ENCODE measurements around the gene SMOC2. TPM values are rescaled to one million over a fixed set of nuclear protein-coding genes. Genes with fewer than 3 reads are reported as not detected.

The SMOC2 gene
- total RNA-seq, 1 experiment from 2014 or later: 0.05 TPM

DNA sequence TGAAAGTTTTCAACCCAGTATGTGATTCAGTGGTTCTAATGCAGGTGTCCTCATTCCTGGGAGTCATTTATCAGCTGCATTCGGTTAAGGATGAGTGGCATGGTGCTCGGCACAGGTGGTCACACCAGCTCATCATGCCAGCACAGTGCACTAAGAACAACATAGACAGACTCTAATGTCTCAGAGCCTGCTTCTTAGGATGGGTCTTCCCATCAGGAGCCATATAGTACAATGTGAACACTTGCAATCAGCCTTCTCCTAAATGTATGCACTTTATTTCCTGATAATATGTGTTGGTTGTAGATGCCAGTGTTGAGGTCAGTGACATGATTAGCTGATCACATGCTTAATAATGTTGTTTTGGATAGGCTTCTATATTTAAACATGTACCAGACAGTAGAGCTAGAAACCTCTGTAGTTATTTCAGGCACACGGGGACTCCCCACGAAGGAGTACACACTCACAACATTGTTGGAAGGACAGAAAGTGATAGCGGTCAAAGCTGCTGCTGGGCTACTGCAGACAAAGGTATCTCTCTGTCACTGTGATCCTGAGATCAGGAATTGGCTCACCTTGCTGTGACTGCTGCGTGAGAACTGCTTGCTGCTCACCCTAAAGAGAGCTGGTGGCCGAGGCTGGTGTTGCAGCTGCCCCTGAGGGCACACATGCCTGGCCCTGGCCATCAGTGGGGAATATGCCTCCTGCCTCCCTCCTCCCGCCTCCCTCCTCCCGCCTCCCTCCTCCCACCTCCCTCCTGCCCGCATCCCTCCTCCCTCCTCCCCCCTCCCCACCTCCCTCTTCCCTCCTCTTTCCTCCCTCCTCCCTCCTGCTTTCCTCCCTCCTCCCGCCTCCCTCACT is 195.4 kb downstream of the SMOC2 start:
- DNase-seq (ENCODE audit: low read depth, low spot score): no peak
- in situ Hi-C loops (cut with HindIII; ENCODE audit: low pct_unique_long_range_greater_than_20kb, low sequenced_read_pairs): no loop called here

DNA sequence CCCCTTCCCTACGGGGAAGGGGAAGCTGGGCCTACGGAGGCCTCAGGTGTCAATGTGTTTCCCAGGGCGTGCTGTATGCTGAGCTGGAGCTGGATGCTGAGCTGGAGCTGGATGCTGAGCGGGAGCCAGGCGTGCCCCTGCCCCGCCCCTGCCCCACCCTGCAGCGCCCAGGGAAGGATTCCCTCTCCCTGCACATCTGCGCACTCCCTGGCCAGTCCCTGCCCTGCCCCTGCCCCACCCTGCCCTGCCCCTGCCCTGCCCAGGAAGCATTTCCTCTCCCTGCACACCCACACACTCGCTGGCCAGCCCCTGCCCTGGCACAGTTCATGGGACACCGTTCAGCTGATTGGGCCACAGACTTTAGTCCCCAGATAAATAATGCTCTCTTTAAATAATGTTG is 196.8 kb downstream of the SMOC2 start:
- in situ Hi-C loops (cut with HindIII; ENCODE audit: low pct_unique_long_range_greater_than_20kb, low sequenced_read_pairs): no loop called here
- no peak for DNase-seq (ENCODE audit: low read depth, low spot score)

DNA sequence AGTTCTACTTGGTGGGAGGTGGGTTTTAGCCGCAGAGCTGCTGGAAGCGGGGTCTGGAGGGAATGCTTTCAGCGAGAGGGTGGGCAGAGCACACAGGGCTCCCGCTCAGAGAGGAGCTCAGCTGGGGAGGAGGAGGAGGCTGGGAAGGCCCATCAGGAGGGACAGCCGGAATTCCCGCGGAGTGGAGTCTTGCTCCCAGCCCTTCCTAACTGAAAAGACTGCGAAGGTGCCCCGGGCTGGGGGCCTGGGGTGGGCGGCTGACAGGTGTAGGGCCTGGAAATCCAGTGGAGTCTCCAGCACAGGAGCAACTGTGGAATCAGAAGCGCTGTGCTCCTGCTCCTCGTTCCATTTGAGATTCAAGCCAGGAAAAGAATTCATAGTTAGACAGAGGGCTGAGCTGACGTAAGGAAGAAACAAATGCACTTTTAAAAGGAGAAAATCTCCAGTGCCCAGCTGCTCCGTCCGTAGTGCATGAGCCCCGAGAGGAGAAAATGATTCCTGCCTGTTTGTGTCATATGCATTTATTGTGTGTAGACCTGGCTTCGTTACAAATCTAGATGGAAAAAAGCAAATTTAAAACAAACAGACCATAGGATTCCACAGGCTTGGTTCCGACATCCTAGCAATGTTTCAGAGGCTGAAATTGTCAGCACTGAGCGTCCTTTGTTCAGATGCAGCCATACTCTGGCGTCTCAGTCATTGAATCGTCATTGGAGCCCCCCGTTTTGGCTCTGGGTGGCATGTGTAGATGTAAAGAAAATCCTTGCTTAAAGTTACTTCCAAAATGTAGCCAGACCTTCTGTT is 197.7 kb downstream of the SMOC2 start:
- no peak for DNase-seq (ENCODE audit: low read depth, low spot score)
- in situ Hi-C loops (cut with HindIII; ENCODE audit: low pct_unique_long_range_greater_than_20kb, low sequenced_read_pairs): no loop called here

DNA sequence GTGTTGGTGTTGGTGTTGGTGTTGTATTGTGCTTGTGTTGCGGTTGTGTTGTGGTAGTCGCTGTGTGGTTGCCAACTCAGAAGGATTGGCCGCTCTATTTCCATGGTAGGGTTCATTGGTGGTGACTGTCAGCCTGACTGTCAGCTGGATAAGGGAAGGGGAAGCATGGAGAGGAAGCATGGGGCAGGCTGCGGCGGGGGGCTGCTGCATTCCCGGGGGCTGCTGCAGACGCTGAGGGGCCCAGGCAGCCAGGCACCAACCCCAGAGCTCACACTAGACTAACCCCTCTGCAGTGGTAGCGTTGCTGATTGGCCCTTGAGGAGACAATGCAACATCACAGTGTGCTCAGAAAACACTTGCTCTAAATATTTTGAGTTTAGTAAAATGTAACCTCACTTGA is 199.2 kb downstream of the SMOC2 start:
- in situ Hi-C loops (cut with HindIII; ENCODE audit: low pct_unique_long_range_greater_than_20kb, low sequenced_read_pairs): no loop called here
- DNase-seq (ENCODE audit: low read depth, low spot score): no peak

DNA sequence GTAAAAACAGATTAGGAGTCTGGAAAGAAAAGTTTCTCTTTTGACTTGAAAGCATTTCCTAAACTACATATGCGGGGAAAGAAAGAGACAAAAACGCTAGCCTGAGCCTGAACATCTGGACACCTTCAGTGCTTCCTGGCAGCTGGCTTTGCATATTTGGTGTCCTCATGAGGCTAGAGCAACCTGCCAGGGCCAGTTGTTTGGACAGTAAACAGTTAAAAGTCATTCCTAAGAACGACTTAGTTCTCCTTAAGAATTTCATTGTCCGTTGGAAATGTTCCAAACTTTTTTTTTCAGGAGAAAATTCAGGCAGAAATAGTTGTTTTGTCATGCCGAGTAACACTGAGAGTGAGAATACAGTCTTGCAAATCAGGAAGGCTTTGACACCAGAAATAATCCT is 199.8 kb downstream of the SMOC2 start:
- no peak for DNase-seq (ENCODE audit: low read depth, low spot score)

DNA sequence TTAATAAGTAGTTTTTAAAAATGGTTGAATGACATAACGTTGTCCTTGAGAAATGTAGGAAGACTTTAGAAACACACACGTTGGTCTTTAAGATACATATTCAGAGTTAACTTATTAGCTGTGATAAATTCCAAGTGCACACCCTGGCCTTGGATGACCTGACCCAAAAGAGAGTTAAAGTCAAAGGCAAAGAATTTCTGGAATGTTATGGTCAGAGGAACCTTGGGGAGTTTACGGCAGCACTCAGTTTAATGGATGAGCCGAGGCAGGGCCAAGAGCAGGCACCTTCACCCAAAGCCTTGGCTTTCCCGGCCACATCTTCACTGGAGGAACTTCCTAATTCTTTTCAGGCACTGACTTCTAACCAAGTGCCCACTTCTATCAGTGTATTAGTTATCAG is 200.5 kb downstream of the SMOC2 start:
- no peak for DNase-seq (ENCODE audit: low read depth, low spot score)
- in situ Hi-C loops (cut with HindIII; ENCODE audit: low pct_unique_long_range_greater_than_20kb, low sequenced_read_pairs): no loop called here

More for the DNA sequence above, 199.8 kb downstream of the SMOC2 start:
- in situ Hi-C loops (cut with HindIII; ENCODE audit: low pct_unique_long_range_greater_than_20kb, low sequenced_read_pairs): no loop called here

DNA sequence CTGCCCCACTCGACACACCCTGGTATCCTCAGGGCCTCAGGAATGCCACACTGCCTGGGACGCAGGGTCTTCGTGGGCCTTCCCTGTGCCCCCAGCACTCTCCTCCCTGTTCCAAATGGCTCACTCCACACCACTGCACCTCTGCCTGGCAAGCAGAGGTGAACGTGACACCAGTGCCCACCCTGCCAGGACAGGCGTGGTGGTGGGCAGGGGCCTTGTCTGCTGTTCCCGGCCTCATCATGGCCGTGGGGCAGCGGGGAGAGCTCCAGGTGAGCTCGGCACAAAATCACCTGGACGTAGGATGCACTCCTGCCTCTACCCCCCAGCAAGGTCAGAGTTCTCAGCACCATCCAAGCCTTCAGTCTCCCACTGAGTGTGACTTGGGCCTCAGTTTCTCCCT is 202.4 kb downstream of the SMOC2 start:
- no peak for DNase-seq (ENCODE audit: low read depth, low spot score)
- in situ Hi-C loops (cut with HindIII; ENCODE audit: low pct_unique_long_range_greater_than_20kb, low sequenced_read_pairs): no loop called here

DNA sequence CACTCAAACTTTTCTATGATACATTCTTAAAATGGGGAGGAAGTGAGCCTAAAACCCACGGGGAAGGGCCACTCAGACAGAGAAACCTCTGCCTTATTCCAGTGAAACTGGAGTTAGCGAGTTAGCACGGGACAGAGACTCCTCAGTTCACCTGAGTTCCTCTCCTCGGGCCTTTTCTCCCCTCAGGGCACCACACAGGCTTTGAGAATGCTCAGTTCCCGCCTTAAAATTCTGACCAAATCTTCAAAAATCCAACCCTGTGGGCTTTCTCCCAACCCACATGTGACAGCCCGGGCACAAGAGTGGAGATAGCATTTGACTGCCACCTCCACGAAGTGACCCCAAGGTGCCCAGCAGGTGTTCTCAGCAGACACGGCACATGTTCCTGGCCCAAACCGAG is 204.3 kb downstream of the SMOC2 start:
- DNase-seq (ENCODE audit: low read depth, low spot score): no peak
- in situ Hi-C loops (cut with HindIII; ENCODE audit: low pct_unique_long_range_greater_than_20kb, low sequenced_read_pairs): no loop called here

DNA sequence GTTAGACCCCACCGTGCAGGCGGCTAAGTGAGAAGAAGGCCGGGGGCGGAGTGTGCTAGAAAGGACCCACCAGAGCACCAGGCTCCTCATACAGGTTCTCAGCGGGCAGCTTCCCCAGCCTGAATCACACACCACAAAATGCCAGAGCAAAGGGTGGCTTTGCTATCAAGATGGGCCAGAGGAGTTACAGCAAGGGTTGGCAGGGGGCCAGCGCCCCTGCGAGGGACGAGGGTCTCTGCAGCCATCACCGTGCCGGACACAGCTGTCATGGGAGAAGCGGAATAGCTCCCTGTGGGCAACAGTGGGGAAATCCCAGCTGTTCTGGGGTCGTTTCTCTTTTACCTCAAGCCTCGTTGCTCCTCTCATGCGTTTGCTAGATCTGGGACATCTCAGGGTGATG is 206.3 kb downstream of the SMOC2 start:
- in situ Hi-C loops (cut with HindIII; ENCODE audit: low pct_unique_long_range_greater_than_20kb, low sequenced_read_pairs): no loop called here
- no peak for DNase-seq (ENCODE audit: low read depth, low spot score)

DNA sequence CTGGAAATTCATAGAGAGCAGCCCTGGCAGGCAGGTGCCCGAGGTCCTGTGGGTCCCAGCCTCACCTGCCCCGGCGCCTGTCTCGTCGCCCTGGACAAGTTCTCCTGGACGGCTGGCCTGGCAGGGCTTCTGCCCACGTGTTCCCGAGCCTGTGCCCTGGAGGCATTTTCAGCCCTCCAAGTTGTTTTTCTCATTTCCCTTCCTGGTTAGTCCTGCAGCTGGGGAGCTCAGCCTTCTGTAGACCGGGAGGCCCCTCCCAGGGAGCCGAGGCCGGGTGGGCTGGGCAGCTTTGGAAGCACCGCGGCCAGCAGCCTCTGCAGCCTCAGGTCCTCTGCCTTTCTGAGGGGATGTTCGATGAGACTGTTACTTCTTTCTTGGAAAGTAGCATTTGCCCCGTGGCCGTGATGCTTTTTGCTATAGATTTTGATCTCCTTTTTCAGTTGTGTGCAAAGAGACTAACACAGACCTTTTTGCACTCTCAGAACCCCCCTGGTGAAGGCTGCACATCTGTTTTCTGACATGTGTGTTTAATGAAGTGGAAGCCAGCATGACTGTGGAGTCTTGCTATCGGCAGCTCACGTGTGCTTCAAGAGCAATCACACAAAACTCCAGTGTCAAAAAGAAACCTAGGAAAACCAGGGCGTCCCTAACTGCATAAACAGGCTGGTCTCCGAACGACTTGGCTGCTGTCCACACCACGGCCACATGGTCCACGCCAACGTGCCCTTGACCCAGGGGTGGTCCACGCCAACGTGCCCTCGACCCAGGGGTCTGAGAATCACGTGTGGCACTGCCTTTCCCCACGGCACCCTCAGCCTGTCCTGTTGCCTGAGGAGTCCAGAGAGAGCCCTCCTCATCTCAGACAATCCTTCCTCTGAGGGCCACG is 207.5 kb downstream of the SMOC2 start:
- in situ Hi-C loops (cut with HindIII; ENCODE audit: low pct_unique_long_range_greater_than_20kb, low sequenced_read_pairs): no loop called here
- DNase-seq (ENCODE audit: low read depth, low spot score): no peak

DNA sequence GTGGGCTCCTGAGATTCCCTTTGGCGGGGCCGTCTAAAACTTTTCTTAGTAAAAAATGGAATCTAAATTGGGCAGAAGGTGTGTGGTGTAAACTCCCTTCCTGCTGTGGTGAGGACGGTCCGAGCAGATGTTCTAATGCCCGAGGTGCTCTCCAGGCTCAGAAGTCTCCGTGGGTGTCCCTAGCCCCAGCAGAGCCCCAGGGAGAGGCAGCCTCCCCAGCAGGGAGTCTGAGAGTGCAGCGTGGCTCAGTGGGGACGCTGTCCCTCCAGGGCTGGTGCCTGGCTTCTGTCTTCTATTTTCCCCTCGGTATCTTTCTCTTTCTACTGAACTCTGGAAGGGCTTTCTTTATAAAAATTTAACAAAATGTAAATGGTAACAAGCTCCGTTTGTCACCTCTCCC is 208.2 kb downstream of the SMOC2 start:
- in situ Hi-C loops (cut with HindIII; ENCODE audit: low pct_unique_long_range_greater_than_20kb, low sequenced_read_pairs): no loop called here
- no peak for DNase-seq (ENCODE audit: low read depth, low spot score)

DNA sequence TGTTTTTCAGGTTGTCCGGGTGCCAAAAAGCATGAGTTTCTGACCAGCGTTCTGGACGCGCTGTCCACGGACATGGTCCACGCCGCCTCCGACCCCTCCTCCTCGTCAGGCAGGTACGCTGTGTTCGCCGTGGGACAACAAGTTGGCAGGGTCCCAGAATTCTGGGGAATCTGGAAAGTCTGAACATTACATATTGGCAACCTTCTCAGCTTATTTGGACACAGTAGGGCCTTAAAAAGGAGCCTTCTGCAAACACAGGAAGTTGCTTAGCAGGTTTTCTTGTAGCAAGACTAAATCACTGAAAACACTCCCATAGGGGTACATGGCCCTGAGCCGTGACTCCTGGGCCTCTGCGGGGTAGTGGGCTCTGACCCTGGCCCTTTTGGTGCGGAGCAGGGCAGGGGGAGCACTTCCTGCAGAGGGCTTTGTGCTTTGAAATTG is 209.7 kb downstream of the SMOC2 start:
- no peak for DNase-seq (ENCODE audit: low read depth, low spot score)
- in situ Hi-C loops (cut with HindIII; ENCODE audit: low pct_unique_long_range_greater_than_20kb, low sequenced_read_pairs): no loop called here

DNA sequence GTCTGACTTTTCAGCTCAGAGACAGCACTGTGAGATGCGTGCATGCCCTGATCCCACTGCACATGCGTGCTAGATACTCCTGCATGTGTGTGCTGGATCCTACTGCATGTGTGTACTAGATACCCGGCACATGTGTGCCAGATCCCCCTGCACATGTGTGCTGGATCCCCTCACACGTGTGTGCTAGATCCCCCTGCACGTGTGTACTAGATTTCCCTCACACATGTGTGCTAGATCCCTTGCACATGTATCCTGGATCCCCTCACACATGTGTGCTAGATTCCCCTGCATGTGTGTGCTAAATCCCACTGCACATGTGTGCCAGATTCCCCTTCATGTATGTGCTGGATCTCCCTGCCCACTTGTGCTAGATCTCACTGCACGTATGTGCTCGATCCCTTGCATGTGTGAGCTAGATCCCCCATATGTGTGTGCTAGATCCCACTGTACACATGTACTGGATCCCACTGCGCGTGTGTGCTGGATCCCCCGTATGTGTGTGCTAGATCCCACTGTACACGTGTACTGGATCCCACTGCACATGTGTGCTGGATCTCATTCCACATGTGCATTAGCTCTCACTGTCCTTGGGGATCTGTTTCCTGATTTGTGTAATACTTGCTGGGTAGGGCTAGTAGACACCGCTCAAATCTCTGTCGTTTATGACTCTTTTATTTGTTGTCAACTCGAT is 214.6 kb downstream of the SMOC2 start:
- DNase-seq (ENCODE audit: low read depth, low spot score): no peak
- in situ Hi-C loops (cut with HindIII; ENCODE audit: low pct_unique_long_range_greater_than_20kb, low sequenced_read_pairs): no loop called here

DNA sequence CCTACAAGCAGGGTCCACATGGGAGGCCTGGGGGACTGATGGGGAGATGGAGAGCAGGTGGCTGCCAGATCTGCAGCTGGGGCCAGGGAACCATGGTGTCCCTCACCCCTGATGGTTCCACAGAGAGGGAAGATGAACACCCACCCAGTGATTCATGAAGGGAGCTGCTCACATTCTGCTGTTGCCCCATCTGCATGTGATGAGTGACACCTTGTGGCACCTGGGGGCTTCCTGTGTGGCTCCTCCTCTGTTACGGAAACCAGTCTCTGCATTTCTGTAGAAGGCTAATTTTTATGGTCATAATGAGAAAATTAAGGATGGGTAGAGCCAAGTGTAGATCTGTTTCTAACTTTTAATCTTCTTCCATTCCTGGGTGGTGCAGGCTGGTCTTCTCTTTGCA is 217.1 kb downstream of the SMOC2 start:
- DNase-seq (ENCODE audit: low read depth, low spot score): no peak
- in situ Hi-C loops (cut with HindIII; ENCODE audit: low pct_unique_long_range_greater_than_20kb, low sequenced_read_pairs): no loop called here

DNA sequence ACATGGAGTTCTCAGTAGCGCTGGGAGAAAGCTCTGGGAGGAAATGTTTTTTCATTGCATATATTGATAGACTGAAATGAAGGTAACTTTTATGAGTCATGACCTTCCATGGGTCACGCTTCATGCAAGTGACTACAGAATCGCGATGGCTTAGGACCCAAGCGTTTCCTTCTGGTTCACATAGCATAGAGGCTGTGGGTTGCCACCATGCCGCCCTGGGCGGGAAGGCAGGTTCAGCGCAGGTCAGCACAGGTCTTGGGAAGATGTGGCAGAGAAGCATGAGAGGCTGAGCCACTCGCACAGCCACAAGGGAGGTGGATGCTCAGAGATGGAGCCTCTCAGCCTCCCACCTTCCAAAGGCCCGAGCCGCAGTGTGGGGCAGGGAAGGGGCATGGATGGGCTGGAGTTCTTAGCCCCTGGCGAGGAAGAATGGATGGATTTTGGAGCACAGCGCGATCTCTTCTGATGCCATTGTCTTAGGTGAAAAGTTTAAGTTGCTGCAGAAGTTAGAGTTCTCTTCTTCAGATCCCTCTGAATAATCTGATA is 219.5 kb downstream of the SMOC2 start:
- DNase-seq (ENCODE audit: low read depth, low spot score): no peak
- in situ Hi-C loops (cut with HindIII; ENCODE audit: low pct_unique_long_range_greater_than_20kb, low sequenced_read_pairs): no loop called here

DNA sequence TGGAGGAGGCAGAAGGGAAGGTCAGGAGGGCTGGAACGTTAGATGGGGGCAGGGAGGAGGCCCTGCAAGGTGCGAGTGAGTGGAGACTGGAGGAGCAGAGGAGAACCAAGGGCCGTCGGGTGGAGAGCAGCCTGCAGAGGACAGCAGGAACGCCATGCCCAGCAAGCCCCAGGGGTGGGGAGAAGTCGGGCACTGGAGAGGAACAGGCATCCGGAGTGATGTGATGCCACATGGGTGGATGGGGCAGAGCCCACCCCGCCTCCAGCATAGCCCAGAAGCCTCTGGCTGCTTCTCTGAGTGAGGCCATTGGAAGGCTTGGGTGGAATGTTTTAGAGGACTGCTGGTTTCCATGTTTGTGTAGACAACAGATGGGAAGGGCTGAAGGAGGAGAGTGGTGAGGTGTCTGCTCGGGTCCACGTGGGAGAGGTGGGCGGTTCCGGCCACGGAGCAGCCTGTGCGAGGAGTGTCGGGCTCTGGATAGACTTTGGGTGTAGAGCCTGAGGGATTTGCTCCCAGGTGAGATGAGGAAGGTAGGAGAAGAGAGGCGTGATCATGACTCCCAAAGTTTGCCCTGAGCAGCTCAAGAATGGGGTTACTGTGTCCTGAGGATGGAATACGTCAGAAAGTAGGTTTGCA is 221.4 kb downstream of the SMOC2 start:
- in situ Hi-C loops (cut with HindIII; ENCODE audit: low pct_unique_long_range_greater_than_20kb, low sequenced_read_pairs): no loop called here
- no peak for DNase-seq (ENCODE audit: low read depth, low spot score)

DNA sequence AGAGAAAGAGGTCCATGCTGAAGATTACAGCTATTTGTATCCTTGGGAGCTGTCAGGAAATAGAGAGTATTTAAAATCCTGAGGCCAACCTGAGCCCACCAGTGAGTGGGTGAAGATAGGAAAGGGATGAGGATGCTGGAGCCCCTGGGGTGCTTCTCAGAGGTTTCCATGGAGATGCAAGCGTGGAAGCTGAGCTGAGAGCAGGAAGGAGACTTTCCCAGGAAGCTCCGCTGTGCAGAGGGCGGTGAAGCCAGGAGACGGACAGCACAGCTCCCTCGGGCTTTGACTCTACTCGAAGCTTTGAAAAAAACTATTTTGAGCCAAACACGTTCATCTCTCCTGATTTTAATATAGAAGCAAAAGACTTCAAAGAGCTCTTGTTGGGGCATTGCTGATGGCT is 222.1 kb downstream of the SMOC2 start:
- in situ Hi-C loops (cut with HindIII; ENCODE audit: low pct_unique_long_range_greater_than_20kb, low sequenced_read_pairs): no loop called here
- no peak for DNase-seq (ENCODE audit: low read depth, low spot score)

Data from SK-MEL-5 (cell line).